GM23338 (cell line): ENCODE results near the gene IBA57. TPM values are rescaled to one million over a fixed set of nuclear protein-coding genes. Genes with fewer than 3 reads are reported as not detected.

Experiments
- ATAC-seq: fragments of 200-7000 bp; cut with Tn5 transposase; 3 replicates; pipeline ENCODE4 v1.9.1; 2020
- DNase-seq: peaks from one replicate; pipeline ENCODE4 v3.0.0-alpha.2; 2015; ENCODE audit warnings: low spot score
- H2AFZ ChIP-seq: fragments of 200-600 bp; sonication (generic); 2 replicates; pipeline ENCODE4 v1.8.0; 2016; ENCODE audit warnings: antibody characterized with exemption, mild to moderate bottlenecking, moderate library complexity
- H3F3A ChIP-seq: fragments of 200-600 bp; sonication (generic); replicated peaks from 2 replicates; pipeline ENCODE4 v1.8.0; 2017; ENCODE audit warnings: antibody characterized with exemption, mixed run types, low read depth
- H3K27ac ChIP-seq: fragments of 200-600 bp; sonication (generic); 2 replicates; pipeline ENCODE4 v1.6.1; 2016; ENCODE audit warnings: low read depth
- H3K27me3 ChIP-seq: fragments of 200-600 bp; sonication (generic); 2 replicates; pipeline ENCODE4 v1.8.0; 2016; ENCODE audit warnings: mild to moderate bottlenecking, mixed run types, moderate library complexity; ENCODE audit not compliant: insufficient read depth
- H3K36me3 ChIP-seq: fragments of 200-600 bp; sonication (generic); 2 replicates; pipeline ENCODE4 v1.8.0; 2016; ENCODE audit warnings: mild to moderate bottlenecking; ENCODE audit not compliant: insufficient read depth
- H3K4me1 ChIP-seq: fragments of 200-600 bp; sonication (generic); 2 replicates; pipeline ENCODE4 v1.8.0; 2016; ENCODE audit warnings: mild to moderate bottlenecking, moderate library complexity; ENCODE audit not compliant: insufficient read depth
- H3K4me2 ChIP-seq: fragments of 200-600 bp; sonication (generic); 2 replicates; pipeline ENCODE4 v1.7.1; 2017; ENCODE audit warnings: mixed run types
- H3K4me3 ChIP-seq: fragments of 200-600 bp; sonication (generic); 2 replicates; pipeline ENCODE4 v1.6.1; 2016; ENCODE audit warnings: mixed run types
- H3K79me2 ChIP-seq: fragments of 200-600 bp; sonication (generic); replicated peaks from 2 replicates; pipeline ENCODE4 v1.8.0; 2017; ENCODE audit warnings: mild to moderate bottlenecking; ENCODE audit not compliant: insufficient read depth
- H3K9me2 ChIP-seq: fragments of 200-600 bp; sonication (generic); 2 replicates; pipeline ENCODE4 v1.8.0; 2017; ENCODE audit not compliant: insufficient read depth
- H4K20me1 ChIP-seq: fragments of 200-600 bp; sonication (generic); replicated peaks from 2 replicates; pipeline ENCODE4 v1.8.0; 2017; ENCODE audit warnings: mild to moderate bottlenecking; ENCODE audit not compliant: insufficient read depth
- H3K27ac Mint-ChIP-seq: 2 replicates; pipeline ENCODE4 v1.8.0; 2020; ENCODE audit warnings: inconsistent platforms, mild to moderate bottlenecking, moderate library complexity, mixed read lengths
- H3K27me3 Mint-ChIP-seq: 3 replicates; pipeline ENCODE4 v1.8.0; 2022; ENCODE audit warnings: low read depth, mild to moderate bottlenecking, moderate library complexity, mixed read lengths, inconsistent platforms; ENCODE audit not compliant: insufficient read depth, poor library complexity
- H3K36me3 Mint-ChIP-seq: 3 replicates; pipeline ENCODE4 v1.8.0; 2021; ENCODE audit warnings: low read depth, mild to moderate bottlenecking, inconsistent platforms, moderate library complexity, mixed read lengths
- H3K4me1 Mint-ChIP-seq: 3 replicates; pipeline ENCODE4 v1.8.0; 2020; ENCODE audit warnings: mild to moderate bottlenecking, inconsistent platforms, mixed read lengths
- H3K4me3 Mint-ChIP-seq: 3 replicates; pipeline ENCODE4 v1.8.0; 2021; ENCODE audit warnings: moderate library complexity, mild to moderate bottlenecking, inconsistent platforms, mixed read lengths
- H3K9me3 Mint-ChIP-seq: 3 replicates; pipeline ENCODE4 v1.8.0; 2020; ENCODE audit warnings: moderate library complexity, mild to moderate bottlenecking, inconsistent platforms, mixed read lengths
- CREB1 ChIP-seq: fragments of 250-450 bp; sonication (Bioruptor Pico); IDR thresholded peaks from 2 replicates; pipeline ENCODE4 v1.5.0; 2020; ENCODE audit warnings: low read depth, mild to moderate bottlenecking, moderate library complexity
- ETS1 ChIP-seq: IDR thresholded peaks from 2 replicates; pipeline ENCODE4 v1.6.1; 2016; ENCODE audit warnings: antibody characterized with exemption
- EZH2 ChIP-seq: fragments of 200-600 bp; sonication (generic); IDR thresholded peaks from one replicate; pipeline ENCODE4 v1.8.0; 2017; ENCODE audit warnings: antibody characterized with exemption, mild to moderate bottlenecking, low read depth; ENCODE audit not compliant: unreplicated experiment
- EZH2phosphoT487 ChIP-seq: fragments of 200-600 bp; sonication (generic); IDR thresholded peaks from one replicate; pipeline ENCODE4 v1.8.1; 2018; ENCODE audit warnings: antibody characterized with exemption; ENCODE audit not compliant: unreplicated experiment
- JUNB ChIP-seq: IDR thresholded peaks from one replicate; pipeline ENCODE4 v1.6.1; 2016; ENCODE audit warnings: antibody characterized with exemption; ENCODE audit not compliant: unreplicated experiment
- NANOG ChIP-seq: IDR thresholded peaks from 2 replicates; pipeline ENCODE4 v1.6.1; 2016; ENCODE audit warnings: antibody characterized with exemption, borderline replicate concordance
- POLR2AphosphoS5 ChIP-seq: IDR thresholded peaks from 2 replicates; pipeline ENCODE4 v1.6.1; 2016; ENCODE audit warnings: antibody characterized with exemption, low read depth
- REST ChIP-seq: IDR thresholded peaks from one replicate; pipeline ENCODE4 v1.6.1; 2018; ENCODE audit warnings: antibody characterized with exemption; ENCODE audit not compliant: unreplicated experiment
- STAT1 ChIP-seq: IDR thresholded peaks from one replicate; pipeline ENCODE4 v1.6.1; 2016; ENCODE audit warnings: antibody characterized with exemption; ENCODE audit not compliant: unreplicated experiment
- ZNF331 ChIP-seq: fragments of 250-450 bp; sonication (Bioruptor Pico); IDR thresholded peaks from 2 replicates; pipeline ENCODE4 v1.5.0; 2020; ENCODE audit warnings: low read depth, mild to moderate bottlenecking, moderate library complexity
- polyA plus RNA-seq: library from polyadenylated mRNA; unstranded; fragments of >200 nt; fragmentation: Nextera tagmentation; extraction: Ambion mirVana; gene quantifications from 2 replicates; pipeline ENCODE4 v1.2.1, GENCODE V29; 2016
- total RNA-seq: library from RNA; depleted of rRNA; stranded (reverse); fragments of >200 nt; shearing (Covaris generic); gene quantifications from 2 replicates; pipeline ENCODE4 v1.2.3, GENCODE V29; 2014
- TF ChIP-seq, protein P1 (sequence below): fragments of 250-450 bp; sonication (Bioruptor Pico); IDR thresholded peaks from 2 replicates; pipeline ENCODE4 v1.5.0; 2020; ENCODE audit warnings: mild to moderate bottlenecking, moderate library complexity

IBA57 gene
- total and polyA plus RNA-seq, 2 experiments from 2014 or later: 1.1 to 10.3 TPM

- TF ChIP-seq, protein P1, sequence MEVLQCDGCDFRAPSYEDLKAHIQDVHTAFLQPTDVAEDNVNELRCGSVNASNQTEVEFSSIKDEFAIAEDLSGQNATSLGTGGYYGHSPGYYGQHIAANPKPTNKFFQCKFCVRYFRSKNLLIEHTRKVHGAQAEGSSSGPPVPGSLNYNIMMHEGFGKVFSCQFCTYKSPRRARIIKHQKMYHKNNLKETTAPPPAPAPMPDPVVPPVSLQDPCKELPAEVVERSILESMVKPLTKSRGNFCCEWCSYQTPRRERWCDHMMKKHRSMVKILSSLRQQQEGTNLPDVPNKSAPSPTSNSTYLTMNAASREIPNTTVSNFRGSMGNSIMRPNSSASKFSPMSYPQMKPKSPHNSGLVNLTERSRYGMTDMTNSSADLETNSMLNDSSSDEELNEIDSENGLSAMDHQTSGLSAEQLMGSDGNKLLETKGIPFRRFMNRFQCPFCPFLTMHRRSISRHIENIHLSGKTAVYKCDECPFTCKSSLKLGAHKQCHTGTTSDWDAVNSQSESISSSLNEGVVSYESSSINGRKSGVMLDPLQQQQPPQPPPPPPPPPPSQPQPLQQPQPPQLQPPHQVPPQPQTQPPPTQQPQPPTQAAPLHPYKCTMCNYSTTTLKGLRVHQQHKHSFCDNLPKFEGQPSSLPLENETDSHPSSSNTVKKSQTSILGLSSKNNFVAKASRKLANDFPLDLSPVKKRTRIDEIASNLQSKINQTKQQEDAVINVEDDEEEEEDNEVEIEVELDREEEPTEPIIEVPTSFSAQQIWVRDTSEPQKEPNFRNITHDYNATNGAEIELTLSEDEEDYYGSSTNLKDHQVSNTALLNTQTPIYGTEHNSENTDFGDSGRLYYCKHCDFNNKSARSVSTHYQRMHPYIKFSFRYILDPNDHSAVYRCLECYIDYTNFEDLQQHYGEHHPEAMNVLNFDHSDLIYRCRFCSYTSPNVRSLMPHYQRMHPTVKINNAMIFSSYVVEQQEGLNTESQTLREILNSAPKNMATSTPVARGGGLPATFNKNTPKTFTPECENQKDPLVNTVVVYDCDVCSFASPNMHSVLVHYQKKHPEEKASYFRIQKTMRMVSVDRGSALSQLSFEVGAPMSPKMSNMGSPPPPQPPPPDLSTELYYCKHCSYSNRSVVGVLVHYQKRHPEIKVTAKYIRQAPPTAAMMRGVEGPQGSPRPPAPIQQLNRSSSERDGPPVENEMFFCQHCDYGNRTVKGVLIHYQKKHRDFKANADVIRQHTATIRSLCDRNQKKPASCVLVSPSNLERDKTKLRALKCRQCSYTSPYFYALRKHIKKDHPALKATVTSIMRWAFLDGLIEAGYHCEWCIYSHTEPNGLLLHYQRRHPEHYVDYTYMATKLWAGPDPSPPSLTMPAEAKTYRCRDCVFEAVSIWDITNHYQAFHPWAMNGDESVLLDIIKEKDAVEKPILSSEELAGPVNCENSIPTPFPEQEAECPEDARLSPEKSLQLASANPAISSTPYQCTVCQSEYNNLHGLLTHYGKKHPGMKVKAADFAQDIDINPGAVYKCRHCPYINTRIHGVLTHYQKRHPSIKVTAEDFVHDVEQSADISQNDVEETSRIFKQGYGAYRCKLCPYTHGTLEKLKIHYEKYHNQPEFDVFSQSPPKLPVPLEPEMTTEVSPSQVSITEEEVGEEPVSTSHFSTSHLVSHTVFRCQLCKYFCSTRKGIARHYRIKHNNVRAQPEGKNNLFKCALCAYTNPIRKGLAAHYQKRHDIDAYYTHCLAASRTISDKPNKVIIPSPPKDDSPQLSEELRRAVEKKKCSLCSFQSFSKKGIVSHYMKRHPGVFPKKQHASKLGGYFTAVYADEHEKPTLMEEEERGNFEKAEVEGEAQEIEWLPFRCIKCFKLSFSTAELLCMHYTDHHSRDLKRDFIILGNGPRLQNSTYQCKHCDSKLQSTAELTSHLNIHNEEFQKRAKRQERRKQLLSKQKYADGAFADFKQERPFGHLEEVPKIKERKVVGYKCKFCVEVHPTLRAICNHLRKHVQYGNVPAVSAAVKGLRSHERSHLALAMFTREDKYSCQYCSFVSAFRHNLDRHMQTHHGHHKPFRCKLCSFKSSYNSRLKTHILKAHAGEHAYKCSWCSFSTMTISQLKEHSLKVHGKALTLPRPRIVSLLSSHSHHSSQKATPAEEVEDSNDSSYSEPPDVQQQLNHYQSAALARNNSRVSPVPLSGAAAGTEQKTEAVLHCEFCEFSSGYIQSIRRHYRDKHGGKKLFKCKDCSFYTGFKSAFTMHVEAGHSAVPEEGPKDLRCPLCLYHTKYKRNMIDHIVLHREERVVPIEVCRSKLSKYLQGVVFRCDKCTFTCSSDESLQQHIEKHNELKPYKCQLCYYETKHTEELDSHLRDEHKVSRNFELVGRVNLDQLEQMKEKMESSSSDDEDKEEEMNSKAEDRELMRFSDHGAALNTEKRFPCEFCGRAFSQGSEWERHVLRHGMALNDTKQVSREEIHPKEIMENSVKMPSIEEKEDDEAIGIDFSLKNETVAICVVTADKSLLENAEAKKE (CRISPR knock-in tag): no peak
- TF ChIP-seq EZH2phosphoT487: no peak
- TF ChIP-seq JUNB: no peak
- TF ChIP-seq ETS1: no peak
- no peak for TF ChIP-seq CREB1 (CRISPR knock-in tag)
- no peak for TF ChIP-seq POLR2AphosphoS5
Measured at GRCh38 chr1:228122921-228123441, 42.6 kb upstream of the IBA57 start (continued).

DNA sequence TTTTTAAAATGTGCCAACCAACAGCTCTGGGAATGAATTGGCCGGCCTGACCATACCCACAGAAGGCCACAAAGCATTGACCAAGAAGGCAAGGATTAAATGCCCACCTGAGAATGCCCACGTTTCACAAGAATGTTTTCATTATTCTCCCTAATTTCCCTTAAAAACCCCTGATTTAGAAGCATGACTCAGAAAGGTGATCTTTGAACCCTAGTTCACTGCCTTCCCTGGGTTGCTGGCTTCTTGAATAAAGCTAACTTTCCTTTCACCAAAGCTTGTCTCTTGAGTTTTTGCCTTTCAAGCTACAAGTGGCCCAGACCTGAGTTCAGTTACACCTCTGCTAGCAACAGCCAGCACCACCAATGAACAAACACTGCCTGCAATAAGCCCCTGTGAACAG lies 42.1 kb upstream of the IBA57 start:
- Histone ChIP-seq H3K27me3 (peaks cover 39% of the 10 kb centered on the region; the same call in 1 of the 2 replicates), H3K9me2 (no peaks in the 10 kb centered on the region; the same call in 1 of the 2 replicates), H3K79me2 (no peaks in the 10 kb centered on the region), H3F3A (no peaks in the 10 kb centered on the region), H3K4me2 (no peak overlapping the region), H2AFZ (no peak overlapping the region), H3K4me3 (no peak overlapping the region), H3K27ac (no peak overlapping the region), H3K4me1 (no peaks in the 10 kb centered on the region), H4K20me1 (no peaks in the 10 kb centered on the region), H3K36me3 (no peaks in the 10 kb centered on the region)
- DNase-seq (no peak), ATAC-seq (no peak)
- Mint-ChIP-seq H3K4me3 (no peak overlapping the region), H3K9me3 (peaks cover 23% of the 10 kb centered on the region), H3K36me3 (no peaks in the 10 kb centered on the region), H3K27ac (no peak overlapping the region), H3K4me1 (no peaks in the 10 kb centered on the region; the same call in 2 of the 3 replicates), H3K27me3 (peaks cover 12% of the 10 kb centered on the region)
- no peak for TF ChIP-seq EZH2
- no peak for TF ChIP-seq STAT1
- no peak for TF ChIP-seq CREB1 (CRISPR knock-in tag)
- no peak for TF ChIP-seq NANOG
- no peak for TF ChIP-seq ZNF331 (CRISPR knock-in tag)
- no peak for TF ChIP-seq REST
